ENCODE measurements around the gene ZSCAN25.

GRCh38 chr7:99625321-99625720 is 8.6 kb downstream of the ZSCAN25 start:
- TF ChIP-seq, protein P1, sequence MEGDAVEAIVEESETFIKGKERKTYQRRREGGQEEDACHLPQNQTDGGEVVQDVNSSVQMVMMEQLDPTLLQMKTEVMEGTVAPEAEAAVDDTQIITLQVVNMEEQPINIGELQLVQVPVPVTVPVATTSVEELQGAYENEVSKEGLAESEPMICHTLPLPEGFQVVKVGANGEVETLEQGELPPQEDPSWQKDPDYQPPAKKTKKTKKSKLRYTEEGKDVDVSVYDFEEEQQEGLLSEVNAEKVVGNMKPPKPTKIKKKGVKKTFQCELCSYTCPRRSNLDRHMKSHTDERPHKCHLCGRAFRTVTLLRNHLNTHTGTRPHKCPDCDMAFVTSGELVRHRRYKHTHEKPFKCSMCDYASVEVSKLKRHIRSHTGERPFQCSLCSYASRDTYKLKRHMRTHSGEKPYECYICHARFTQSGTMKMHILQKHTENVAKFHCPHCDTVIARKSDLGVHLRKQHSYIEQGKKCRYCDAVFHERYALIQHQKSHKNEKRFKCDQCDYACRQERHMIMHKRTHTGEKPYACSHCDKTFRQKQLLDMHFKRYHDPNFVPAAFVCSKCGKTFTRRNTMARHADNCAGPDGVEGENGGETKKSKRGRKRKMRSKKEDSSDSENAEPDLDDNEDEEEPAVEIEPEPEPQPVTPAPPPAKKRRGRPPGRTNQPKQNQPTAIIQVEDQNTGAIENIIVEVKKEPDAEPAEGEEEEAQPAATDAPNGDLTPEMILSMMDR (IDR thresholded peaks at IDR 0.05) = no peak
- TF ChIP-seq EP300 (IDR thresholded peaks at IDR 0.05) = no peak
